Pancreas (tissue), 10 donors: ENCODE measurements around the gene BLACAT1. TPM values are rescaled to one million over a fixed set of nuclear protein-coding genes. Genes with fewer than 3 reads are reported as not detected.

Experiments used
- ATAC-seq, 4 donors: fragments of 200-7000 bp; cut with Tn5 transposase; one replicate each; pipeline versions ENCODE4 v1.8.0 to v1.9.1; 2020; ENCODE audit warnings: mild to moderate bottlenecking in 4 of 4, moderate library complexity in 4 of 4
- DNase-seq, 6 donors: peaks; one replicate each; pipeline ENCODE4 v3.0.0-alpha.2; 2020
- FAIRE-seq: peaks from 2 replicates; lab custom pipeline; 2012; peaks lifted over from hg19 to GRCh38; lab: Jason Lieb, UNC
- H3K27ac ChIP-seq, 4 donors: fragments of 200-600 bp; sonication (generic); 1 replicate in 3 of 4; 2 replicates in 1 of 4; pipeline versions ENCODE4 v1.5.0 to v1.8.0; 2020
- H3K27me3 ChIP-seq, 4 donors: fragments of 200-600 bp; one replicate each; pipeline ENCODE4 v1.8.0; 2021
- H3K36me3 ChIP-seq, 3 donors: fragments of 200-600 bp; sonication (generic) in 1 of 3; one replicate each; pipeline versions ENCODE4 v1.5.0 to v1.8.0; 2020 to 2021
- H3K4me1 ChIP-seq, 3 donors: fragments of 200-600 bp; one replicate each; pipeline ENCODE4 v1.8.0; 2021
- H3K4me3 ChIP-seq, 4 donors: fragments of 200-600 bp; sonication (generic) in 2 of 4; one replicate each; pipeline versions ENCODE4 v1.5.0 to v1.8.0; 2020 to 2021
- H3K9me3 ChIP-seq, 4 donors: fragments of 200-600 bp; one replicate each; pipeline ENCODE4 v1.8.0; 2021
- CTCF ChIP-seq, 4 donors: fragments of 200-600 bp; sonication (generic) in 3 of 4; IDR thresholded peaks; one replicate each; pipeline versions ENCODE4 v1.5.0 to v1.8.0; 2021; ENCODE audit warnings: antibody characterized with exemption in 4 of 4
- WGBS, 2 donors: extraction: QIAGEN DNeasy Blood & Tissue Kit; methylation state at CpG; one replicate each; pipeline ENCODE4 v1.1.7; 2013; 5-methylcytosine and 5-hydroxymethylcytosine counted together
- intact Hi-C, 3 donors: fragments of 100-400 bp; cut with DNase I; formaldehyde crosslinking; loops; one replicate each; pipeline versions ENCODE4 v1.11.1 to v1.14.2; 2022
- polyA plus RNA-seq, 2 donors: library from polyadenylated mRNA; stranded (reverse); fragments of 200-250 nt; gene quantifications; one replicate each; pipeline ENCODE4 v1.2.3, GENCODE V29; 2013
- total RNA-seq, 6 donors: library from RNA; stranded (reverse); fragmentation: NEBNext Ultra II Directional in 4 of 6; extraction: Animal tissue kit (Norgen Biotek cat#: 25700) in 4 of 6; gene quantifications; one replicate each; pipeline versions ENCODE4 v1.2.1 to v1.2.4, GENCODE V29; 2021 to 2023
- donor health status: healthy with polysubstance abuse.
- donor health status: DM: no; HTN: no; CAD: no; lungs with moderate emphysema.
- donor health status: DM: no; HTN: no; CAD: no.
- donor health status: control.
- donor health status: control.
- donor health status: Bipolar disorder and iron deficiency.
- donor health status: DM: yes; HTN: yes; CAD: no.
- donor health status: DM: no; HTN: no; CAD: no.
- donor health status: DM: no; HTN: no; CAD: no.
- donor health status: DM: yes; HTN: yes; CAD: no.

The BLACAT1 gene
- total and polyA plus RNA-seq, 8 donors: 0.09 to 0.34 (median 0.17) TPM; not detected in 2

- no peak overlapping the region for H3K4me3 ChIP-seq
- DNase-seq: no peak
- intact Hi-C loops: no loop called here
- no peaks in the 10 kb centered on the region for H3K9me3 ChIP-seq
- H3K27ac ChIP-seq: no peak overlapping the region
- no peak for FAIRE-seq
- 80 to 84% methylated on average over 6 of the region's 6 CpGs for WGBS, 2 donors
- H3K4me1 ChIP-seq: no peaks in the 10 kb centered on the region
- TF ChIP-seq CTCF (IDR thresholded peaks at IDR 0.05): no peak
- H3K36me3 ChIP-seq: no peaks in the 10 kb centered on the region
- no peak for ATAC-seq
- no peaks in the 10 kb centered on the region for H3K27me3 ChIP-seq
These were observed 31.9 kb downstream of the BLACAT1 start for GRCh38 chr1:205423814-205424399.

GRCh38 chr1:205422993-205423642, 32.7 kb downstream of the BLACAT1 start:
- 44% methylated on average over 4 of the region's 4 CpGs for WGBS, 2 donors
- Histone ChIP-seq H3K4me1 (no peaks in the 10 kb centered on the region), H3K4me3 (no peak overlapping the region), H3K36me3 (no peaks in the 10 kb centered on the region), H3K27ac (no peak overlapping the region), H3K27me3 (no peaks in the 10 kb centered on the region), H3K9me3 (no peaks in the 10 kb centered on the region)
- no peak for TF ChIP-seq CTCF (IDR thresholded peaks at IDR 0.05)
- no peak for FAIRE-seq
- no peak for DNase-seq
- intact Hi-C loops: no loop called here
- ATAC-seq: no peak

GRCh38 chr1:205421798-205422197, 34.0 kb downstream of the BLACAT1 start, which contains the start of gene LEMD1:
LEMD1 (minus strand) TSS chr1:205422056; CDS start chr1:205420536, 1,520 bp downstream.
- no peaks in the 10 kb centered on the region for H3K4me1 ChIP-seq
- FAIRE-seq: no peak
- DNase-seq: no peak
- H3K4me3 ChIP-seq: no peak within 1 kb of the TSS
- H3K36me3 ChIP-seq: no peaks in the 10 kb centered on the region
- intact Hi-C loops: no loop called here
- H3K27ac ChIP-seq: no peak within 1 kb of the TSS
- H3K27me3 ChIP-seq: no peaks in the 10 kb centered on the region
- peak in 2 of 4 donors; percentile 62 to 73 for ATAC-seq
- 53 to 57% methylated on average over 2 of the region's 2 CpGs for WGBS, 2 donors
- no peak for TF ChIP-seq CTCF (IDR thresholded peaks at IDR 0.05)
- no peaks in the 10 kb centered on the region for H3K9me3 ChIP-seq

GRCh38 chr1:205420938-205421337, 34.9 kb downstream of the BLACAT1 start:
- no peaks in the 10 kb centered on the region for H3K9me3 ChIP-seq
- no peaks in the 10 kb centered on the region for H3K36me3 ChIP-seq
- DNase-seq: no peak
- no peaks in the 10 kb centered on the region for H3K4me1 ChIP-seq
- no peak for FAIRE-seq
- no peak overlapping the region for H3K4me3 ChIP-seq
- H3K27me3 ChIP-seq: no peaks in the 10 kb centered on the region
- intact Hi-C loops: no loop called here
- H3K27ac ChIP-seq: no peak overlapping the region
- 55 to 62% methylated on average over 2 of the region's 2 CpGs for WGBS, 2 donors
- TF ChIP-seq CTCF (IDR thresholded peaks at IDR 0.05): no peak
- no peak for ATAC-seq
